Testis (tissue), 2 donors: Measurements from ENCODE around the gene TNFRSF13B.
"Not testable (repeated sequence)": the region's sequence is repeated elsewhere in the genome, so short reads cannot be mapped to it uniquely, and the experiment has no call there.

Source experiments
- POLR2A ChIP-seq: fragments of 450-650 bp; IDR thresholded peaks from one replicate; pipeline ENCODE4 v1.6.1; 2017; ENCODE audit warnings: antibody characterized with exemption, mild to moderate bottlenecking, moderate library complexity
- TF ChIP-seq, protein P1 (sequence below), 3 experiments: fragments of 450-650 bp in 2 of 3; fragments of 200-600 bp in 1 of 3; sonication (generic) in 1 of 3; IDR thresholded peaks; one replicate each; pipeline ENCODE4 v1.5.1; 2016 to 2019; ENCODE audit warnings: antibody characterized with exemption in 3 of 3, mild to moderate bottlenecking in 2 of 3, moderate library complexity in 1 of 3

GRCh38 chr17:16973043-16973442, 1.1 kb upstream of the TNFRSF13B start:
- TF ChIP-seq POLR2A, result not testable (repeated sequence)
- TF ChIP-seq, protein P1, sequence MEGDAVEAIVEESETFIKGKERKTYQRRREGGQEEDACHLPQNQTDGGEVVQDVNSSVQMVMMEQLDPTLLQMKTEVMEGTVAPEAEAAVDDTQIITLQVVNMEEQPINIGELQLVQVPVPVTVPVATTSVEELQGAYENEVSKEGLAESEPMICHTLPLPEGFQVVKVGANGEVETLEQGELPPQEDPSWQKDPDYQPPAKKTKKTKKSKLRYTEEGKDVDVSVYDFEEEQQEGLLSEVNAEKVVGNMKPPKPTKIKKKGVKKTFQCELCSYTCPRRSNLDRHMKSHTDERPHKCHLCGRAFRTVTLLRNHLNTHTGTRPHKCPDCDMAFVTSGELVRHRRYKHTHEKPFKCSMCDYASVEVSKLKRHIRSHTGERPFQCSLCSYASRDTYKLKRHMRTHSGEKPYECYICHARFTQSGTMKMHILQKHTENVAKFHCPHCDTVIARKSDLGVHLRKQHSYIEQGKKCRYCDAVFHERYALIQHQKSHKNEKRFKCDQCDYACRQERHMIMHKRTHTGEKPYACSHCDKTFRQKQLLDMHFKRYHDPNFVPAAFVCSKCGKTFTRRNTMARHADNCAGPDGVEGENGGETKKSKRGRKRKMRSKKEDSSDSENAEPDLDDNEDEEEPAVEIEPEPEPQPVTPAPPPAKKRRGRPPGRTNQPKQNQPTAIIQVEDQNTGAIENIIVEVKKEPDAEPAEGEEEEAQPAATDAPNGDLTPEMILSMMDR (IDR thresholded peaks at IDR 0.05), result not testable (repeated sequence)
